GM12875 (cell line): Measurements from ENCODE around the gene CMTM7.
"Not testable (repeated sequence)": the region's sequence is repeated elsewhere in the genome, so short reads cannot be mapped to it uniquely, and the experiment has no call there.

Experiments used
- H3K4me3 ChIP-seq: one replicate; pipeline ENCODE4 v1.5.1; 2011; ENCODE audit warnings: low read depth, low read length, control low read depth
- TF ChIP-seq, protein P1 (sequence below): IDR thresholded peaks from 2 replicates; pipeline ENCODE4 v1.5.1; 2011; ENCODE audit warnings: low read depth, mild to moderate bottlenecking, control low read depth, inconsistent platforms, low read length, moderate library complexity, borderline replicate concordance; ENCODE audit not compliant: insufficient read depth

Gene CMTM7

DNA sequence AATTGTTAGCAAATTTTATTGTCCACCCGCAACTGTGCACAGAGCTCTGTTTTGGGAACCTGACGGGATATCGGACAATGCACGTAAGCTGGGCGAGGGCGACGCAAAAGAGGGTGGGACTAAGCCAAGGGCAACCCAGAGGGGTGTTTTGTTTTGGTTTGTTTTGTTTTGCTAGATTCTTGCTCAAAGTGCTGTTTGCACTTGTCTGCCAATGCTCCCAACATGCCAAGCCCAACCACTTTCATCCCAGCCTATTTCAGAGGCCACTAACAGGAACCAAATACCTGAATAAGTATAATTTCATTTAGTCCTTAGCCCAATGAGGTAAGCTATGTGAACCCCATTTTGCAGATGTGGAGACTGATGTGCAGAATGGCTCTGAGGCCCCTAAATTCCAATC lies 9.7 kb upstream of the CMTM7 start:
- TF ChIP-seq, protein P1, sequence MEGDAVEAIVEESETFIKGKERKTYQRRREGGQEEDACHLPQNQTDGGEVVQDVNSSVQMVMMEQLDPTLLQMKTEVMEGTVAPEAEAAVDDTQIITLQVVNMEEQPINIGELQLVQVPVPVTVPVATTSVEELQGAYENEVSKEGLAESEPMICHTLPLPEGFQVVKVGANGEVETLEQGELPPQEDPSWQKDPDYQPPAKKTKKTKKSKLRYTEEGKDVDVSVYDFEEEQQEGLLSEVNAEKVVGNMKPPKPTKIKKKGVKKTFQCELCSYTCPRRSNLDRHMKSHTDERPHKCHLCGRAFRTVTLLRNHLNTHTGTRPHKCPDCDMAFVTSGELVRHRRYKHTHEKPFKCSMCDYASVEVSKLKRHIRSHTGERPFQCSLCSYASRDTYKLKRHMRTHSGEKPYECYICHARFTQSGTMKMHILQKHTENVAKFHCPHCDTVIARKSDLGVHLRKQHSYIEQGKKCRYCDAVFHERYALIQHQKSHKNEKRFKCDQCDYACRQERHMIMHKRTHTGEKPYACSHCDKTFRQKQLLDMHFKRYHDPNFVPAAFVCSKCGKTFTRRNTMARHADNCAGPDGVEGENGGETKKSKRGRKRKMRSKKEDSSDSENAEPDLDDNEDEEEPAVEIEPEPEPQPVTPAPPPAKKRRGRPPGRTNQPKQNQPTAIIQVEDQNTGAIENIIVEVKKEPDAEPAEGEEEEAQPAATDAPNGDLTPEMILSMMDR = no peak

GRCh38 chr3:32383136-32383711 lies 8.4 kb upstream of the CMTM7 start:
- H3K4me3 ChIP-seq = no peak overlapping the region
- TF ChIP-seq, protein P1 = no peak

More for the DNA sequence above, 9.7 kb upstream of the CMTM7 start:
- no peak overlapping the region for H3K4me3 ChIP-seq

DNA sequence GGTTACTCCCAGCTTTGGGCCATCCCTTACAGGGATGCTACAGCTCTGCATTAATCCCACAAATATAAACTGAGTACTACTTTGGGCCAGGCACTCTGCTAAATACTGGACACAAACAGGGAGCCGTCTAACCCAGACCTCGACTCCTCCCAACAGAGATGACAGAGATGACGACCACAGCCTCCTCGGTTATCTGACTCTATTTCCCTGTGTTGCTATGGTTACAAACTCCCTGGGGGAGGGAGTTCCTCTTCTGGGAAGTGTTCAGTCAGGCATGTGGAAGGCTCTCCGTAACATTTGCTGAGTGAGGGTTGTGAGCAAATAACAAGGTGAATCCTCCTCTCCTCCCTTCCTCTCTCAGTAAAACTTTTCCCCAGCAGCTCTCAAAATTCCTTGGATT lies 6.7 kb upstream of the CMTM7 start:
- H3K4me3 ChIP-seq = no peak overlapping the region
- TF ChIP-seq, protein P1 = no peak

DNA sequence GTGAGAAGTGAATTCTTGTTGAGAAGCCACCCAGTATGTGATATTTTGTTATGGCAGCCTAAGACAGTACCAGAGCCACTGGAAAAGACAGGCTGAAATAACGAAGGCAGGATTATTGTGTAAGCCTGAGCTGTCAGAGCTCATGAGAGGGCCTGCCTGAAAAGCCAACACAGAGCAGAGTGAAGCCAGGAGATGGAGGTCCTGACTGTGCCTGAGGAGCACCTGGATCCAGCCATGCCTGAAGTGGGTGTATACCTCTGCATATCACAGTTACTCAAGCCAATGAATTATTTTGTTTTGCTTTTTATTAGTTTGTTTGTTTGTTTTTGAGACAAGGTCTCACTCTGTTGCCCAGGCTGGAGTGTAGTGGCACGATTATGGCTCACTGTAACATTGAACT lies 4.1 kb upstream of the CMTM7 start:
- TF ChIP-seq, protein P1 = no peak
- H3K4me3 ChIP-seq = no peak overlapping the region

DNA sequence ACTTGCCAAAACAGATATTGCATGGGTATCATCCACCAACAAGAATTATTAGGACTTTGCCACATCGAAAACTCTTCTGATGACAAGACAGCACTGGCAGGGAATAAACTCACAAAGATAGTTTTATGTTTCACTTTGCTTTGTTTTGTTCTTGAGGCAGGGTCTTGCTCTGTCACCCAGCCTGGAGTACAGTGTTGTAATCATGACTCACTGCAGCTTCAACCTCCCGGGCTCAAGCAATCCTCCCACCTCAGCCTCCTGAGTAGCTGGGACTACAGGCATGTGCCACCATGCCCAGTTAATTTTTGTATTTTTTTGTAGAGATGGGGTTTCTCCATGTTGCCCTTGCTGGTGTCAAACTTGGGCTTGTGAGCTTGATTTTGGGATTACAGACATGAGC lies 2.1 kb upstream of the CMTM7 start:
- H3K4me3 ChIP-seq = not testable (repeated sequence)

DNA sequence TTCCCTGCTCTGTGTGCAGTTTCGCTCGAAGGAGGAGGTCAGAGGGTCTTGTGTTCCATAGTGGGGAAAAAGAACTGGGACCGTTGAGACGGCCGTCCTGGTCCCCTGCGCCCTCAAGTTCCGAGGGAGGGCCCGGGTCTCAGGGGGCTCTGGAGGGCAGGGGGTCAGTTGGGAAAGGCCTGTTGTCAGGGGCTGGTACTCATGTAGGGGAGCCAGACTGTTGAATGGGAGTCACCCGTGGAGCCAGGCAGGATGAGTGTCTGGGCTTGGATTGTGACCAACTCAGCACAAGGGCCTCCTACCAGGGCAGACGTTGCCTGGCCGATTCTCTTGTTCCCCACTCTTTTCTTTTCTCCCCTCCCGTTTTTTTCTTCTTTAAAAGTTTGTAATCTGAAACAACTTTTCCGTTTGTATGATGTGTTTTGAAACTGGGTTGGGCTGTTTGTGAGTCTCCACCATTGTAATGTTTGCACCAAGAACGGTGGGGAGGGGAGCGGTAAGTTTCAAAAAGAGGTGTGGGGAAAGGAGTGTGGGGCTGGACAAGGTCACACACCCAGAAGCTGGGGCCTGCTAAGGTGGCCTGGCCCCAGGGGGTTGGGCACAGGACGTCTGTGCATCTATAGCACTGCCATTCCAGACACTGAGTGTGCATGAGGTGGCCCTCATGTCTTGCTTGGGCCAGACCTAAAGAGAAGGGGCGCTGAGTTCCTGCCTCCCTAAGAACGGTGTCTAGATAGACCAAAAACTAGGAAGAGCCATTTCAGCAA lies 1.1 kb downstream of the CMTM7 start:
- no peak overlapping the region for H3K4me3 ChIP-seq
- TF ChIP-seq, protein P1 = no peak

GRCh38 chr3:32395496-32395895 lies 3.8 kb downstream of the CMTM7 start:
- TF ChIP-seq, protein P1 = no peak
- H3K4me3 ChIP-seq = no peak overlapping the region

DNA sequence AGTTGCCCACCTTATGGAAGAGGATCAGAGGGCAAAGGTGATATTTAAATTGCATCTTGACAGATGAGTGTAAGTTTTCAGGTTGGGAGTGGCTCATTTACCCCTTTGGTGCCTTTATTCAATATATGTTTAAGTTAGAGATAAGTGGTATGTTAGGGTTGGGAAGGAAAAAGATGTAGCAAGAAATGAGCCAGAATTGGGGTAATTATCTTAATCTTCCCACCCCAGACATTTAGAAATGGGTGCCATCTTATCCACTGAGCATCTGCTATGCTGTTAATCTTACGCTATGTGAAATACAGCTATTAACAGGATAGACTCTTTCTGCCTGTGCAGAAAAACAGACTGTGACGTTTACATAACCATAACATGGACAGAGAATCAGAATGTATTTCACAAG lies 6.3 kb downstream of the CMTM7 start:
- H3K4me3 ChIP-seq = no peak overlapping the region
- TF ChIP-seq, protein P1 = no peak
